SK-N-SH (cell line): Measurements from ENCODE around the gene TFCP2.

Experiments used
- MXI1 ChIP-seq: IDR thresholded peaks from 2 replicates; pipeline ENCODE4 v1.6.1; 2012; ENCODE audit warnings: mild to moderate bottlenecking, low read depth, low read length, improper control_type of control experiment
- REST ChIP-seq: IDR thresholded peaks from 2 replicates; pipeline ENCODE4 v1.6.1; 2012; ENCODE audit warnings: mild to moderate bottlenecking, low read depth, low read length, moderate library complexity
- SIN3A ChIP-seq: IDR thresholded peaks from 2 replicates; pipeline ENCODE4 v1.6.1; 2012; ENCODE audit warnings: low read depth, mild to moderate bottlenecking, low read length, moderate library complexity, borderline replicate concordance

- no peak for TF ChIP-seq SIN3A
- no peak for TF ChIP-seq REST
- TF ChIP-seq MXI1 = no peak
Measured at GRCh38 chr12:51049525-51049924, 123.4 kb downstream of the TFCP2 start.
